Stimulated activated CD8-positive, alpha-beta memory T cell treated with anti-CD3 and anti-CD28 coated beads, Interleukin-7, amount 100 ng/mL, for 24 hours (primary cell): ENCODE results near the gene ATP8A2.

Experiments used
- DNase-seq: peaks from one replicate; pipeline ENCODE4 v3.0.0-alpha.2; 2020; ENCODE audit warnings: low read depth

ATP8A2 gene

GRCh38 chr13:25384758-25385410 is 13.1 kb downstream of the ATP8A2 start:
- no peak for DNase-seq

- no peak for DNase-seq
Measured at GRCh38 chr13:25391932-25392331, 20.2 kb downstream of the ATP8A2 start.

GRCh38 chr13:25394402-25395060 is 22.8 kb downstream of the ATP8A2 start:
- no peak for DNase-seq

- DNase-seq, result no peak
Measured at GRCh38 chr13:25397763-25398162, 26.0 kb downstream of the ATP8A2 start.

- DNase-seq, result no peak
Measured at GRCh38 chr13:25400925-25401324, 29.2 kb downstream of the ATP8A2 start.

GRCh38 chr13:25401958-25402357 is 30.2 kb downstream of the ATP8A2 start:
- no peak for DNase-seq

- DNase-seq, result no peak
Measured at GRCh38 chr13:25406377-25406776, 34.6 kb downstream of the ATP8A2 start.

GRCh38 chr13:25409938-25410337 is 38.2 kb downstream of the ATP8A2 start:
- DNase-seq, result no peak

DNA sequence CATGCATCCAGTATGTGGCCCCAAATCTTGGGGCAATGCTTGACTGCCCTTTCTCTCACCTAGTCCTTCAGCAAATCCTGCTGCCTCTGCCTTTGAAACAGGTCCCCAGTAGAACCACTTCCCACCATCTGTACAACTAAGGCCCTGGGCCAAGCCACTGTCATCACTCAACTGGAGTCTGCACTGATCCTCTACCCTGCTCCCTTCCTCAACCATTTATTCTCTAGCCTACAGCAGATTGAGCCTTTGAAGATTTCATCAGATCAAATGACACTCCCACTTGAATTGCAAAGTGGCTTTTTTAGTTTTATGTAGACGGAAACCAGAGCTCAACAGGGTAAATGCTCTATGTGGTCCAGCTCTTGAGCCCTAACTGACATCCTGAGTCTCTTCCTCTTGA is 43.5 kb downstream of the ATP8A2 start:
- no peak for DNase-seq

DNA sequence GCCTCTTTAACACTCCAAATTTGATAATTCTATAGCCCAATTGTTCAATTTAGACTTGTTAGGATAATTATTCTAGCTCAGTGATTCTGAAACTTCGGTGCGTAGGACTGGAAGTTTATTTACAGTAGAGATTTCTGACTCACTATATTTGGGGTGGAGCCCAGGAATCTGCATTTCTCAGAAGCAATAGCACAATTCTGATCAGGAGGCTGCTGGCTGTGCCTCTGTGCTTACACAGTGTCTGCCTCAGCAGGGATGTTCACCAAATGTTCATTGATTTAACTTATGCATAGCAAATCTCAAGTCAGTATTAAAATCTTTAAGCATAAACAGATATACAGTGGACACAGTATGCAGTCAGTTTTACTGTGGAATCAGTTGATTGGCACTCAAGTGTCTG is 45.8 kb downstream of the ATP8A2 start:
- no peak for DNase-seq

DNA sequence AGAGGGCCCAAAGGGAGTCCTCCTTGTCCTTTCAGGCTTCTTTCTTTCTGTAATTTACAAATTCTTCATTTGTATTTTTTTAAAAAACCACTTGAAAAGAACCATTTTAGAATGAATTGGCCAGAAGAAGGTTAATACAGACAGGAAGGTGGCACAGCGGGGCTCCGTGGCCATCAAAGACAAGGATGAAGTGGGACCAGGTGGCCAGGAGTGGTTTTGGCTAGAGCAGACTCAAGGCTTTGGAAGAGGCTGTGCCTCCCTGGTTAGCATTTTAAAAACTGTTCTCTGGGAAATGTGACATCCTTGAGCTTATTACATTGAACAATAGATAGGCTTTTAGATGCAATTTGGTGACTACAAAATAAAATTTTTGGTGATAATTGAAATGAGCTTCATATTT is 48.4 kb downstream of the ATP8A2 start:
- DNase-seq, result no peak

DNA sequence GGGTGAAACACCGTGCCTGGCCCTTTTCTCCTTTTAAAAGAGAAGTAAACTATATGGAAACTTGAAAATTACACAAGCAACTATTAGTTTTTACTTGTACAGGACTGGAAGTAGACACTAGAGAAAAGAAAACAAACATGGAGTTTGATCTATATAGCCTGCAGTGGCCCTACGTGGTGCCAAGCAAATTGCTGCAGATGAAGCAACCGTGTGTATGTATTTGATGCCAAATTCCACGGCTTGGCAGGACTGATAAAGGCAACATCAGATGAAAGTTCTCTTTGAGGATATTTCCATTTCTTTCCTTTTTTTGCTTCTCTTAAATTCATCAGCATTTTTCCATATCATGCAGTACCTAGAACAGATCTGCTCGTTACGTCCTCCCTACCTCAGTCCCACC is 49.8 kb downstream of the ATP8A2 start:
- DNase-seq, result no peak

DNA sequence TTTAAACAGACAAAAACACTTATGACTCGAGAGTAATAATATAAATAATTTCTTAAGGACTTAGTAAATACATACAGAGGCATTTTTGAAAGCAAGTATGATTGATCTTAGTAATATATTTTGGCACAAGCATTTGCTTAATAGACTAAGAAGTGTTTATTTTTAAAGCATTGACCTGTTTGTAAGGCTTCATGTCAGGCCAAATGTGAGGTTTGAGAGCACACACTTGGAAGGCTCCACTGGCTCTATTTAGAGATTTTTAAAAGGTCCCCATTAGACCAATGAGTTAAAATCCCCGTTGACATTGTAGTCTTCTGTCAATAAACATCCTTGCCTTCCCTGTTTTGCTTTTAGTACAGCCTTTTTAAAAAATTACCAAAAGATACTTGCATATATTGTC is 50.4 kb downstream of the ATP8A2 start:
- DNase-seq, result no peak

DNA sequence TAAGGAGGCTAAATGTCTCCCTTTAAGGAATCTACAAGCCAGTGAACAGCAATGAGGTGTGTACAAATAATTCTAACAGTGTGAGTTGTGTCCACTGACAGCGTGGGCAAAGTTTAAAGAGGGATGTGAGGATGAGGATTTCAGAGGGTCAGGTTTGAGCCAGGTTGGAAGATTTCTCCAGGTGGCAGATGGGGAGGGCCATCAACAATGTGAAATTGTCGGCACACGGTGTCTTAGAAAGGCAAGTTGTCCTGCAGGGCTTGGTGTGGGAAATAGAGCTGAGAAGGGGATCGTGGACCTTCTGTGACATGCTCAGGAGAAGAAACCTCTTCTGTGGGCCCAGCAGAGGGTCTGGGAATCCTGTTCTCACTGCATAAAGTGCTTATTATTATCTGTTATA is 52.1 kb downstream of the ATP8A2 start:
- DNase-seq, result no peak

DNA sequence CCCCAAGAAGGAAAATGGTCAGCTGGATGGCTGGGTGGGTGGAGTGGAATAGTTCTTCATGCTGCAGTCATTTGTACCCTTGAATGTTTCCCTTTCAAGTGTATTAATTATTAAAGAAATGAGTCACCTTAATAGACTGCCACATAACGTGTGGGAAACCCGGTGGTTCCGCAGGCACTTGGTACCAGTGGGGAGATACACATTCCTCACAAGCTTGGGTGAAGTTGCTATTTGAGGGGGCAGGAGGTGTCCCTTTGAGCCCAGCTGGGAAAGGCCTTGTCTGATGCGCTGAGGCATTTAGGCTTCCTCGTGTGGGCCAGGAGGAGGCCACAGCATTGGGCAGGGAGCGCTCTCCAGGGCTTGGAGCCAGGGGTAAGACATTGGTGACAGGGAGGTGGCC is 57.7 kb downstream of the ATP8A2 start:
- no peak for DNase-seq

DNA sequence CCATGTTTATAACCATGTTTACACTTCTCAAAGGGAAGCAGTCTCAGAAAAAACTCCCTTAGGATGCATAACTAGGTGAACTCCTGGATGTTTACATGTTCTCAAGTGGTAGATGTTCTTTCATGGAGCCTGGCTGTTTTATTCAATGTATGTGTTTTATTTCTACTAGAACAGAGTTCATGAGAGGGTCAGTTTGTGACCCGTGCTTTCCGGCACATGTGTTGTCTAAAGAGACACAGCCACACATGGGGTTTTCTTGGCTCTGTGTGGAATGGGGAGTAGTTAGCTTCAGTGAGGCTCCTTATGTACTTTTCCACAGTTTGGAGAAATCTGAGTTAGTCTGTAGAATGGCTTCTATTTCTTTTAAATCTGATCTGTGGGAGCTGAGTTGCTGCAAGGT is 60.9 kb downstream of the ATP8A2 start:
- DNase-seq, result no peak

DNA sequence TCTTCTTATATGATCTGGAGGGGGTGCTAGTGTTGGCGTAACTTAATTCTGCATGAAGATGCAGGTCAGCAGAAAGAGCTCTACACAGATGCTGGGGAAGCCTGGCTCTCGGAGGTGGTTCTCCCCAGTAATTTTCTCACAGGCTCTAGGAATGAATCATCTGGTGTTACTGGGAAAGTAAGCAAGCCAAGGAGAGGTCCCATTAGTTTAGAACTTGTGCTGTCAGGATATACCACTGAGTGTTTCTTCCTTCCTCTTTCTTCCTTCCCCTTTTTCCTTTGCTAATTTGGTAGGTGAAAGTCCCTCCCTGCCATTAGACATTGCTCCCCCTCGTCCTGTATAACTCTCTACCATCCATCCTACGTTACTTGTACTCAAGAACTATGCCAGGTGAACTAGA is 68.3 kb downstream of the ATP8A2 start:
- no peak for DNase-seq

GRCh38 chr13:25446261-25446660 is 74.5 kb downstream of the ATP8A2 start:
- DNase-seq, result no peak

GRCh38 chr13:25447396-25447795 is 75.6 kb downstream of the ATP8A2 start:
- no peak for DNase-seq

GRCh38 chr13:25453850-25454365 is 82.1 kb downstream of the ATP8A2 start:
- DNase-seq, result no peak

DNA sequence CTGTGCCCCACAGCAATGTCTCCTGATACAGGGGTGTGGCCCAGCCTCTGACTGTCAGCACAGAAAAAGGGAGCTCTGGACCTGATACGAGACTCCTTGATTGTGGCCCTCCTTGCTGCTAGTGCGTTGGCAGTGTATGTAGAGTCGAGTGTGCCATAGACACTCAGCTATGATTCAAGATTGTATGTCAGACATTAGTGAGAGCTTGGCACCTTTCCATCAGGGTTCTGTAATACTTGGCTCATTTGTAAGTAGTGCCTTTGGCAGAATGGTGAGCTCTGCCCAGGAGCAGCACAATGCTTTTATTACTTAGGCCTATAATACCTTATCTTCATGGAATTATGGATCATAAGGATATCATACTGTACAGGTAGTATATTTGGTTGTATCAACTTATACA is 83.4 kb downstream of the ATP8A2 start:
- DNase-seq, result no peak

- no peak for DNase-seq
Measured at GRCh38 chr13:25457566-25457965, 85.8 kb downstream of the ATP8A2 start.

DNA sequence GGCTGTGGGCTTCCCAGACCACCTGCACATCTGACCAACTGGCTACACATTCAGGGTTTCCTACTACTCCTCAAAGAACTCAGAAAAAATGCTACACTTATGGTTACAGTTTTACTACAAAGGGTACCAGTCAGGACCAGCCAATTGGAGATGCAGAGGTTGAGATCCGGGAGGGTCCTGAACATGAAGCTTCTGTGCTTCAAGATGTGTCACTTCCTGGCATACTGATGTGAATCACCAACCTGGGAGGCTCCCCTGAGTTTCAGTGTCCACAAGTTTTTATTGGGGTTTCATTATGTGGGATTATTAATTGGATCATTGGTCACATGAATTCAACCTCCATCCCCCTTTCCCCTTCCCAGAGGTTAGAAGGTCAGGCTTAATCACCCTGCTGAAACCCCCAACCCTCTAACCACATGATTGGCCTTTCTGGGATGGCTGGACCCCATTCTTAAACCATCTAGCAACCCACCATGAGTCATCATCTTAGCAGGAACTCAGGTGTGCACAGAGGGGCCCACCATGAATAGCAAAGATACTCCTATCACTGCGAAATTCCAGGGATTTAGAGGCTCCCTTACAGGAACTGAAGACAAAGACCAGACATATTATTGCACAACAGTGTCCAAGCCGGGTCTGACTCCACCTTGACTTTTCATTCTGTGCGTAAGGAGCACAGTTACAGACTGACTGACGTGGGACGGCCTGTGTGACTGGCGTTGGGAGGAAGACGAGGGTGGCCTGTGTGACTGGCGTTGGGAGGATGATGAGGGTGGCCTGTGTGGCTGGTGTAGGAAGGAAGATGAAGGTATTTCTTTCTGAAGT is 90.7 kb downstream of the ATP8A2 start:
- DNase-seq, result no peak
